ENCODE data around the gene MERTK.
"Not testable (repeated sequence)": the region's sequence is repeated elsewhere in the genome, so short reads cannot be mapped to it uniquely, and the experiment has no call there.

MERTK gene

GRCh38 chr2:111917106-111917505, 18.7 kb downstream of the MERTK start:
- H3K4me1 ChIP-seq (ENCODE audit: control insufficient read depth, insufficient read depth, low read length): peaks cover 35% of the 10 kb centered on the region
- no peaks in the 10 kb centered on the region for H3K27me3 ChIP-seq (ENCODE audit: control insufficient read depth, insufficient read depth, low read length)
- H3K36me3 ChIP-seq (ENCODE audit: control insufficient read depth, insufficient read depth, low read length): no peaks in the 10 kb centered on the region
- H3K9ac ChIP-seq (ENCODE audit: low read length): no peak overlapping the region
- no peaks in the 10 kb centered on the region for H3K9me3 ChIP-seq (ENCODE audit: control insufficient read depth, low read length)
- H3K4me3 ChIP-seq (ENCODE audit: low read length): no peak overlapping the region

GRCh38 chr2:111918383-111918806, 20.0 kb downstream of the MERTK start:
- H3K4me1 ChIP-seq (ENCODE audit: control insufficient read depth, insufficient read depth, low read length): peaks cover 35% of the 10 kb centered on the region
- H3K36me3 ChIP-seq (ENCODE audit: control insufficient read depth, insufficient read depth, low read length): no peaks in the 10 kb centered on the region
- H3K27me3 ChIP-seq (ENCODE audit: control insufficient read depth, insufficient read depth, low read length): no peaks in the 10 kb centered on the region
- H3K4me3 ChIP-seq (ENCODE audit: low read length): peak overlapping the region; percentile 8
- H3K9me3 ChIP-seq (ENCODE audit: control insufficient read depth, low read length): no peaks in the 10 kb centered on the region
- no peak overlapping the region for H3K9ac ChIP-seq (ENCODE audit: low read length)

DNA sequence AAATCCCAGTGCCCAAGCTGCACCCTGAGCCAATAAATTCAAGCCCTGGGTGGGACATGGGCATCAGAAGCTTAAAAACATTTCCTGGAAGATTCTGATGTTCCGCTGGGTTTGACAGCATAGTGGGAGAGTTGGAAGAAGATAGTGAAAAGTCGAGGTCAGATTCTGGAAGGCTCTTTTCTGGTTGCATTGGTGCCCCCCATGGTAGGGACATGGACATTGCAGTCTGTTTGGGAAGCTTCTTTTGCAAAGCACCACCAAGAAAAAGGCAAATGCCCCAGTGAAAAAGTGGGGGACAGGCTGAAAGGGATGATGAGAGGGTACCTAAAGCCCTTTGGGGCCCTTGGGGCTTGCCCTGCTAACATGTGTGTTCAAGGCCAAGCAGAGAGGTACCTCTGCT, 21.0 kb downstream of the MERTK start:
- Histone ChIP-seq H3K9ac (ENCODE audit: low read length) (peak overlapping the region; percentile 31), H3K4me1 (ENCODE audit: control insufficient read depth, insufficient read depth, low read length) (peaks cover 35% of the 10 kb centered on the region), H3K36me3 (ENCODE audit: control insufficient read depth, insufficient read depth, low read length) (no peaks in the 10 kb centered on the region), H3K27me3 (ENCODE audit: control insufficient read depth, insufficient read depth, low read length) (no peaks in the 10 kb centered on the region), H3K9me3 (ENCODE audit: control insufficient read depth, low read length) (no peaks in the 10 kb centered on the region), H3K4me3 (ENCODE audit: low read length) (no peak overlapping the region)

- no peak overlapping the region for H3K4me3 ChIP-seq (ENCODE audit: low read length)
- no peaks in the 10 kb centered on the region for H3K36me3 ChIP-seq (ENCODE audit: control insufficient read depth, insufficient read depth, low read length)
- H3K9ac ChIP-seq (ENCODE audit: low read length): peak overlapping the region; percentile 31
- no peaks in the 10 kb centered on the region for H3K9me3 ChIP-seq (ENCODE audit: control insufficient read depth, low read length)
- no peaks in the 10 kb centered on the region for H3K27me3 ChIP-seq (ENCODE audit: control insufficient read depth, insufficient read depth, low read length)
- peaks cover 35% of the 10 kb centered on the region for H3K4me1 ChIP-seq (ENCODE audit: control insufficient read depth, insufficient read depth, low read length)
These were observed 21.6 kb downstream of the MERTK start for GRCh38 chr2:111919794-111920608.

GRCh38 chr2:111923276-111923804, 24.9 kb downstream of the MERTK start:
- no peaks in the 10 kb centered on the region for H3K27me3 ChIP-seq (ENCODE audit: control insufficient read depth, insufficient read depth, low read length)
- H3K9ac ChIP-seq (ENCODE audit: low read length): no peak overlapping the region
- H3K9me3 ChIP-seq (ENCODE audit: control insufficient read depth, low read length): no peaks in the 10 kb centered on the region
- H3K4me1 ChIP-seq (ENCODE audit: control insufficient read depth, insufficient read depth, low read length): peaks cover 38% of the 10 kb centered on the region
- H3K36me3 ChIP-seq (ENCODE audit: control insufficient read depth, insufficient read depth, low read length): no peaks in the 10 kb centered on the region
- no peak overlapping the region for H3K4me3 ChIP-seq (ENCODE audit: low read length)

DNA sequence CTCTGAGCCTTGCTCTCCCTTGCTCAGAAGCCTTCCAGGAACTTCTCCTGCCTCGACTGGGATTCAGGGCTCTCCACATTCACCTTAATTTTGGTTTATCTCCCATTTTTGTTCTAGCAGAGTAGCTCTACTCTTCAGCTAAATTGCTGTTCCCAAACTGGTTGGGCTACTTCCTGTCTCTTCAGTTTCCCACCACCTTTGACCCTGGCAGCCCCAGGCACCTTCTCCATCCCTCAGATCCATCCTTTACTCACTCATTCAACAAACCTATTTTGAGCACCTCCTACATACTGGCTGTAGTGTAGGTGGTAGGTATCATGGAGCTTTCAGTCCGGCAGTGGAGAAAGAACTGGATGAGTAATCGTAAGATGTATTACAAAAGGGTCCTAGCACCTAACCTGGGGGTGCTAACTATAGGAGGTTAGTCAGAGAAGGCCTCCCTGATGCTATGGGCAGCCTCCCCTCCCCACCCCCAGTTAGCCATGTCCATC, 26.3 kb downstream of the MERTK start:
- no peak overlapping the region for H3K4me3 ChIP-seq (ENCODE audit: low read length)
- no peak overlapping the region for H3K9ac ChIP-seq (ENCODE audit: low read length)
- no peaks in the 10 kb centered on the region for H3K36me3 ChIP-seq (ENCODE audit: control insufficient read depth, insufficient read depth, low read length)
- H3K27me3 ChIP-seq (ENCODE audit: control insufficient read depth, insufficient read depth, low read length): no peaks in the 10 kb centered on the region
- H3K4me1 ChIP-seq (ENCODE audit: control insufficient read depth, insufficient read depth, low read length): peaks cover 25% of the 10 kb centered on the region
- H3K9me3 ChIP-seq (ENCODE audit: control insufficient read depth, low read length): no peaks in the 10 kb centered on the region

DNA sequence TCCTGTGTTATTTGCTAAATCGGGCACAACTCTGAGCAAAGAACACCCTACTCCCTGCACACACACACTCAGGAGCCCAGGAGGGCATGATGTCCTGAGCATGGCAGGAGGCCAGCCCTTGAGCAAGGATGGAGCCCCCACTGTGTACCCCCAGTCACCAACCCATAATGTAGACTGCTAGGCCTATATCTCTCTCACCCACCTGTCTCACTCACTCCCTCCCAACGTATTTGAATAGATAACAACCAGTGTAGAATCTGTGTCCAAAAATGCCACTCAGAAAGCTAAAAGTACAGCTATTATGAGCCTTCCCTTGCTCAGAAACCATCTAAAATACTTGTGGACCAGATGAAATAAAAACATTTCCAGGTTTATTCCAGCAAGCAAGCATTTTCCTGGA, 29.3 kb downstream of the MERTK start:
- H3K27me3 ChIP-seq (ENCODE audit: control insufficient read depth, insufficient read depth, low read length): no peaks in the 10 kb centered on the region
- H3K4me1 ChIP-seq (ENCODE audit: control insufficient read depth, insufficient read depth, low read length): peaks cover 7% of the 10 kb centered on the region
- no peak overlapping the region for H3K4me3 ChIP-seq (ENCODE audit: low read length)
- H3K36me3 ChIP-seq (ENCODE audit: control insufficient read depth, insufficient read depth, low read length): no peaks in the 10 kb centered on the region
- no peak overlapping the region for H3K9ac ChIP-seq (ENCODE audit: low read length)
- H3K9me3 ChIP-seq (ENCODE audit: control insufficient read depth, low read length): no peaks in the 10 kb centered on the region

DNA sequence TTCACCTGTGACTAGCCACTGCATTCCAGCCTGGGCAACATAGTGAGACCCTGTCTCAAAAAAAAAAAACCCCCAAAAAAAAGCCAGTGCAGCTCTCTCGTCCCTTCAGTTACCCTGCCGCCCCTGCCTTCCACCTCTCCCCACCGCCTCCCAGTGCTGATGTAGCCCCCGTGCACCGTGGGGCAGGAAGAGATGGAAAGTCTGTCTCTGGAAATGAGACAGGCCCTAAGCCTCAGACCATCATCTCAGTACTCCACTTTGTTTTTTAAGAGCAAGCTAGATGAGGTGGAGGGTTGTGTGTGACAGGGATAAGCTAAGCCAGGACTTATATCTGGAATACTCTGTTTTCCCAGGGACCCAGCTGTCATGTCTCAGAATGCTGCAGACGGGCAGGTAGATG, 32.0 kb downstream of the MERTK start:
- no peaks in the 10 kb centered on the region for H3K36me3 ChIP-seq (ENCODE audit: control insufficient read depth, insufficient read depth, low read length)

DNA sequence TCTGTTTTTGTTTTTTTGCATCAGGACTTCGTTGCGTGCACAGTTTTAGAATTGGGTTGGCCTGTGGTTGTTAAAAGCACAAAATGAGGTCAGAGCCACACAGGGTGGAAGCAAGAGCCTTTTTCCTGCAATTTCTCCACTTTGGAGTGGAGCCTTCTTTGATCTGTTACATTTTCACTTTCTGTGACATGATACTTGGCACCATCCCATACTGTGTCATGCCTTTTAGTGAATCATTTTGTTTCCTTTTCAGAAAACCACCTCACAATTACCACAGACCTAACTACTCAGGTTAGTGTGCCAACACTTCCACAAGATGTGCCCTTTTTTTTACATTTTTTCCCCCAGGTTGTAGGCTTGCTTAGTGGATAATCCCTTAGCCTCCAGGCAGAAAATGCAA, 32.5 kb downstream of the MERTK start:
- H3K9ac ChIP-seq (ENCODE audit: low read length): no peak overlapping the region
- no peak overlapping the region for H3K4me3 ChIP-seq (ENCODE audit: low read length)
- no peaks in the 10 kb centered on the region for H3K27me3 ChIP-seq (ENCODE audit: control insufficient read depth, insufficient read depth, low read length)
- no peaks in the 10 kb centered on the region for H3K36me3 ChIP-seq (ENCODE audit: control insufficient read depth, insufficient read depth, low read length)
- H3K4me1 ChIP-seq (ENCODE audit: control insufficient read depth, insufficient read depth, low read length): peaks cover 7% of the 10 kb centered on the region
- H3K9me3 ChIP-seq (ENCODE audit: control insufficient read depth, low read length): no peaks in the 10 kb centered on the region

More for the DNA sequence above, 32.0 kb downstream of the MERTK start:
- Histone ChIP-seq H3K9me3 (ENCODE audit: control insufficient read depth, low read length) (no peaks in the 10 kb centered on the region), H3K27me3 (ENCODE audit: control insufficient read depth, insufficient read depth, low read length) (no peaks in the 10 kb centered on the region), H3K9ac (ENCODE audit: low read length) (no peak overlapping the region), H3K4me3 (ENCODE audit: low read length) (no peak overlapping the region), H3K4me1 (ENCODE audit: control insufficient read depth, insufficient read depth, low read length) (peaks cover 7% of the 10 kb centered on the region)

DNA sequence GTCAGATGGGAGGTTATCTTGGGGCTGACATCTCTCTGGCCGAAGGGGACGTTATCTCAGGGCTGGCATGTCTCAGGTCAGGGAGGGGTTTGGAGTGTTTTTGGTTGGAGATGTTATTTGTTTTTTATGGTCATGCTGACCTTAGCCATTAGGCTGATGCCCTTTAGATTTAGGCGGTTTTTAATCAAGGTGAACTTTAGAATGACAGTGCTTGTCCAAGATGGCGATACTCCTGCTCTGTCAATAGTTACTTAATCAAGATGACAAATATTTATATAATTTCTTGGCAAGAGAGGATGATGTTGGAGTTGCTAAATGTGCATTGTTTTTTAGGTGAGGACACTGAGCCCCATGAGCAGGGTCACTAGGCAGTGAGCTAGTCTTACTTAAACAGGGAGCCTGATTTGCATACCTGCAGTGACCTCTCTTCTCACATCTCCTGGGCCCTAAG, 34.5 kb downstream of the MERTK start:
- no peaks in the 10 kb centered on the region for H3K36me3 ChIP-seq (ENCODE audit: control insufficient read depth, insufficient read depth, low read length)
- no peak overlapping the region for H3K4me3 ChIP-seq (ENCODE audit: low read length)
- no peaks in the 10 kb centered on the region for H3K27me3 ChIP-seq (ENCODE audit: control insufficient read depth, insufficient read depth, low read length)
- no peak overlapping the region for H3K9ac ChIP-seq (ENCODE audit: low read length)
- H3K9me3 ChIP-seq (ENCODE audit: control insufficient read depth, low read length): no peaks in the 10 kb centered on the region
- H3K4me1 ChIP-seq (ENCODE audit: control insufficient read depth, insufficient read depth, low read length): no peaks in the 10 kb centered on the region

GRCh38 chr2:111933900-111934299, 35.5 kb downstream of the MERTK start:
- not testable (repeated sequence) for H3K36me3 ChIP-seq (ENCODE audit: control insufficient read depth, insufficient read depth, low read length); H3K9ac ChIP-seq (ENCODE audit: low read length); H3K27me3 ChIP-seq (ENCODE audit: control insufficient read depth, insufficient read depth, low read length); H3K4me1 ChIP-seq (ENCODE audit: control insufficient read depth, insufficient read depth, low read length); H3K9me3 ChIP-seq (ENCODE audit: control insufficient read depth, low read length); H3K4me3 ChIP-seq (ENCODE audit: low read length)

DNA sequence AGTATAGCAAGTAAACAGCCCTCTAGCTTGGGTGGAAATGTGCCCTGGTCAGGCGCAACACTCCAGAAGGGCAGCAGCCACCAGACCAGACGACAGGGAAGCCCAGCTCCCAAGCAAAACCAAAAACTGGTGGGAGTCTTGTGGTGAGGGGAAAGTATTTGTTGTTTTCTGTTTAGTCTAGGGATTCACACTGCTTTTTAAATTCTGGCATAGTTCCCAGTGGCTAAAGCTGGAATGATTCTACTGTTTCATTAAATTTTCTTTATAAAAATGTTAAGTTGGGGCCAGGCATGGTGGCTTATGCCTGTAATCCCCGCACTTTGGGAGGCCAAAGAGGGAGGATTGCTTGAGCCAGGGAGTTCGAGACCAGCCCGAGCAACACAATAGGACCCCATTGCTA, 38.5 kb downstream of the MERTK start:
- Histone ChIP-seq H3K4me3 (ENCODE audit: low read length) (no peak overlapping the region), H3K9me3 (ENCODE audit: control insufficient read depth, low read length) (no peaks in the 10 kb centered on the region), H3K36me3 (ENCODE audit: control insufficient read depth, insufficient read depth, low read length) (no peaks in the 10 kb centered on the region), H3K9ac (ENCODE audit: low read length) (no peak overlapping the region), H3K27me3 (ENCODE audit: control insufficient read depth, insufficient read depth, low read length) (no peaks in the 10 kb centered on the region), H3K4me1 (ENCODE audit: control insufficient read depth, insufficient read depth, low read length) (no peaks in the 10 kb centered on the region)
